H1 (cell line): ENCODE data around the gene HPS3. TPM values are rescaled to one million over a fixed set of nuclear protein-coding genes. Genes with fewer than 3 reads are reported as not detected.

ENCODE experiments used
- ATF2 ChIP-seq: IDR thresholded peaks from 2 replicates; pipeline ENCODE4 v1.6.1; 2012; ENCODE audit warnings: low read length, inconsistent platforms
- CHD2 ChIP-seq: IDR thresholded peaks from 2 replicates; pipeline ENCODE4 v1.6.1; 2012; ENCODE audit warnings: low read length, improper control_type of control experiment
- POLR2AphosphoS5 ChIP-seq: IDR thresholded peaks from 2 replicates; pipeline ENCODE4 v1.6.1; 2011; ENCODE audit warnings: low read depth, low read length
- RBBP5 ChIP-seq: IDR thresholded peaks from 2 replicates; pipeline ENCODE4 v1.7.1; 2012; ENCODE audit warnings: low read depth, mild to moderate bottlenecking, inconsistent platforms, low read length, moderate library complexity, borderline replicate concordance
- SUZ12 ChIP-seq: fragments of 200-600 bp; sonication (generic); IDR thresholded peaks from 2 replicates; pipeline ENCODE4 v1.6.1; 2012; ENCODE audit warnings: mild to moderate bottlenecking, inconsistent platforms, low read length, moderate library complexity, mixed read lengths
- polyA plus RNA-seq, 7 experiments: library from polyadenylated mRNA; depleted of rRNA in 3 of 7; stranded (reverse) in 5 of 7; unstranded in 2 of 7; fragments of >200 nt in 5 of 7; fragments of 200-250 nt in 2 of 7; gene quantifications; 1 replicate in 5 of 7; 2 replicates in 1 of 7; 4 replicates in 1 of 7; pipeline versions ENCODE4 v1.2.1 to v1.2.3, GENCODE V29; 2011 to 2013; ENCODE audit warnings: missing spikeins in 2 of 7, mixed read lengths in 2 of 7
- total RNA-seq: library from RNA; stranded (reverse); fragmentation: NEBNext Ultra II Directional; extraction: Animal tissue kit (Norgen Biotek cat#: 25700); gene quantifications from 2 replicates; pipeline ENCODE4 v1.2.1, GENCODE V29; 2021

HPS3 gene
- total and polyA plus RNA-seq, 2 of the 8 experiments (the other 6 are each of a cell fraction or from before 2014, with no cell fraction given) = 23.7 to 48.7 TPM

GRCh38 chr3:149086232-149086988 lies 43.0 kb upstream of the HPS3 start, which contains the start of gene HLTF (continued):
- TF ChIP-seq ATF2 (no peak), RBBP5 (peak; percentile 52; the same call in 1 of the 2 replicates), CHD2 (peak; percentile 92), POLR2AphosphoS5 (peak; percentile 75; the same call in 1 of the 2 replicates), SUZ12 (no peak)
